WTC11 (cell line): ENCODE data around the gene TOM1L2.

Experiments
- FOXJ3 ChIP-seq: sonication (generic); formaldehyde crosslinking; IDR thresholded peaks from 2 replicates; pipeline ENCODE4 v1.9.0; 2021; ENCODE audit warnings: missing genetic modification reagents, mild to moderate bottlenecking, borderline replicate concordance
- MXD4 ChIP-seq: fragments of 250-450 bp; sonication (Bioruptor Pico); IDR thresholded peaks from 2 replicates; pipeline ENCODE4 v1.8.0; 2021; ENCODE audit warnings: mild to moderate bottlenecking, moderate library complexity, borderline replicate concordance
- TP53 ChIP-seq: sonication (generic); formaldehyde crosslinking; IDR thresholded peaks from 2 replicates; pipeline ENCODE4 v1.8.1; 2023; ENCODE audit warnings: mild to moderate bottlenecking, missing genetic modification reagents
- TF ChIP-seq, protein P1 (sequence below): fragments of 200-600 bp; IDR thresholded peaks from 2 replicates; pipeline ENCODE4 v1.8.0; 2022; ENCODE audit warnings: antibody characterized with exemption
- TF ChIP-seq, protein P2 (sequence below): sonication (generic); formaldehyde crosslinking; IDR thresholded peaks from 2 replicates; pipeline ENCODE4 v1.8.1; 2022; ENCODE audit warnings: low read depth, mild to moderate bottlenecking, moderate library complexity, missing genetic modification reagents, borderline replicate concordance
- TF ChIP-seq, protein P3 (sequence below): sonication (generic); formaldehyde crosslinking; IDR thresholded peaks from 2 replicates; pipeline ENCODE4 v1.8.0; 2022; ENCODE audit warnings: mild to moderate bottlenecking, missing genetic modification reagents

DNA sequence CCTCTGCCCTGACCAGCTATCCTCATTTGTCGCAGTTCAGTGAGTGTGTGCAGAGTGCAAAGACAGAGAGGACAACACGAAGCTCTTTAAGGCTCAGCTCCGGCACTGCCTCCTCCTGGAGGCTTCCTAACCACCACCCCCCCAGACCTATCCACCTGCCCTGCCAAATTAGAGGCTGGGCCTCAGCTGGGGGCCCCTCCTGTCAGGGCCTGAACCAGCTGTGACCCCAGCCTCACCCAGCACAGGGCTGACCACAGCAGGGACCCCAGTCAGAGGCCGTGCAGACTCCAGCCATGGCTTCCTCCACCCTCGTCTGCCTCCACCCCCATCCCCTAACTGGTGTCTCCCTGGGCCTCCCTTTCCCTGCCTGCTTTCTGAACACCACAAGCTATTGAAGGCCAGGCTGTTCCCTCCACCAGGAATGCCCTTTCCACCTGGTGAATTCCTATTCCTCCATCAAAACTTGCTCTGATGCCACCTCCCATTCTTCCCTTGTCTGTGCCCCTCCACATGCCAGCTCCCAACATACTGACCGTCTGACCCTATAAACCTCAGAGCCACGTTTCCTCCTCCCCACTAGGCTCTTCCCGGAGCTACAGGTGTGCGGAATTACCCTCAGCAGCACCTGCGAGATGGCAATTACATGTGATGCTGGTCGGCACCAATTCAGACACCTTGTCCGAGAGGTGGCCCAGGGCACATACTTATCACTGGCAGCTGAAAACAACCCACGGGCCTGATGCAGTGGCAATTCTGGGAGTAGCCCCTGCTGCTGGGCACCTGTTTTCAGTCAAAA lies 144.2 kb downstream of the TOM1L2 start:
- TF ChIP-seq, protein P1, sequence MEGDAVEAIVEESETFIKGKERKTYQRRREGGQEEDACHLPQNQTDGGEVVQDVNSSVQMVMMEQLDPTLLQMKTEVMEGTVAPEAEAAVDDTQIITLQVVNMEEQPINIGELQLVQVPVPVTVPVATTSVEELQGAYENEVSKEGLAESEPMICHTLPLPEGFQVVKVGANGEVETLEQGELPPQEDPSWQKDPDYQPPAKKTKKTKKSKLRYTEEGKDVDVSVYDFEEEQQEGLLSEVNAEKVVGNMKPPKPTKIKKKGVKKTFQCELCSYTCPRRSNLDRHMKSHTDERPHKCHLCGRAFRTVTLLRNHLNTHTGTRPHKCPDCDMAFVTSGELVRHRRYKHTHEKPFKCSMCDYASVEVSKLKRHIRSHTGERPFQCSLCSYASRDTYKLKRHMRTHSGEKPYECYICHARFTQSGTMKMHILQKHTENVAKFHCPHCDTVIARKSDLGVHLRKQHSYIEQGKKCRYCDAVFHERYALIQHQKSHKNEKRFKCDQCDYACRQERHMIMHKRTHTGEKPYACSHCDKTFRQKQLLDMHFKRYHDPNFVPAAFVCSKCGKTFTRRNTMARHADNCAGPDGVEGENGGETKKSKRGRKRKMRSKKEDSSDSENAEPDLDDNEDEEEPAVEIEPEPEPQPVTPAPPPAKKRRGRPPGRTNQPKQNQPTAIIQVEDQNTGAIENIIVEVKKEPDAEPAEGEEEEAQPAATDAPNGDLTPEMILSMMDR: no peak
- TF ChIP-seq TP53 (CRISPR knock-in tag): no peak
- no peak for TF ChIP-seq FOXJ3 (CRISPR knock-in tag)
- TF ChIP-seq MXD4 (CRISPR knock-in tag): no peak
- TF ChIP-seq, protein P2, sequence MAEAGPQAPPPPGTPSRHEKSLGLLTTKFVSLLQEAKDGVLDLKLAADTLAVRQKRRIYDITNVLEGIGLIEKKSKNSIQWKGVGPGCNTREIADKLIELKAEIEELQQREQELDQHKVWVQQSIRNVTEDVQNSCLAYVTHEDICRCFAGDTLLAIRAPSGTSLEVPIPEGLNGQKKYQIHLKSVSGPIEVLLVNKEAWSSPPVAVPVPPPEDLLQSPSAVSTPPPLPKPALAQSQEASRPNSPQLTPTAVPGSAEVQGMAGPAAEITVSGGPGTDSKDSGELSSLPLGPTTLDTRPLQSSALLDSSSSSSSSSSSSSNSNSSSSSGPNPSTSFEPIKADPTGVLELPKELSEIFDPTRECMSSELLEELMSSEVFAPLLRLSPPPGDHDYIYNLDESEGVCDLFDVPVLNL: no peak
- TF ChIP-seq, protein P3, sequence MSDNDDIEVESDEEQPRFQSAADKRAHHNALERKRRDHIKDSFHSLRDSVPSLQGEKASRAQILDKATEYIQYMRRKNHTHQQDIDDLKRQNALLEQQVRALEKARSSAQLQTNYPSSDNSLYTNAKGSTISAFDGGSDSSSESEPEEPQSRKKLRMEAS (CRISPR knock-in tag): no peak
